ENCODE measurements around the gene NACC2. TPM values are rescaled to one million over a fixed set of nuclear protein-coding genes. Genes with fewer than 3 reads are reported as not detected.

The NACC2 gene
- total RNA-seq, 1 donor from 2014 or later: 34.0 TPM

GRCh38 chr9:136142414-136142796 is 47.3 kb upstream of the NACC2 start:
- H3K27ac Mint-ChIP-seq (ENCODE audit: unreplicated experiment): no peak overlapping the region
- no peaks in the 10 kb centered on the region for H3K36me3 Mint-ChIP-seq (ENCODE audit: low read depth, unreplicated experiment)
- H3K27me3 Mint-ChIP-seq (ENCODE audit: low read depth, unreplicated experiment): peaks cover 28% of the 10 kb centered on the region
- peaks cover 12% of the 10 kb centered on the region for H3K27me3 ChIP-seq (ENCODE audit: insufficient read depth, low read length)
- DNase-seq (ENCODE audit: low read depth) (no peak), FAIRE-seq (no peak)
- no peaks in the 10 kb centered on the region for H3K9me3 Mint-ChIP-seq (ENCODE audit: unreplicated experiment)
- H3K79me2 ChIP-seq (ENCODE audit: insufficient read depth, low read length): no peaks in the 10 kb centered on the region
- H3K4me1 ChIP-seq (ENCODE audit: insufficient read depth, low read length): no peaks in the 10 kb centered on the region
- H3K4me3 Mint-ChIP-seq (ENCODE audit: unreplicated experiment): no peak overlapping the region
- no peaks in the 10 kb centered on the region for H3K9me3 ChIP-seq (ENCODE audit: insufficient read depth, low read depth, low read length)
- no peaks in the 10 kb centered on the region for H4K20me1 ChIP-seq (ENCODE audit: insufficient read depth, low read length)
- no peaks in the 10 kb centered on the region for H3K4me1 Mint-ChIP-seq (ENCODE audit: low read depth, unreplicated experiment)
- no peaks in the 10 kb centered on the region for H3K36me3 ChIP-seq (ENCODE audit: insufficient read depth, low read length)
- no peak overlapping the region for H3K27ac ChIP-seq (ENCODE audit: low read depth, low read length)
- no peak overlapping the region for H3K9ac ChIP-seq (ENCODE audit: low read length)
- no peak overlapping the region for H2AFZ ChIP-seq (ENCODE audit: low read depth, low read length)
- TF ChIP-seq, protein P1, sequence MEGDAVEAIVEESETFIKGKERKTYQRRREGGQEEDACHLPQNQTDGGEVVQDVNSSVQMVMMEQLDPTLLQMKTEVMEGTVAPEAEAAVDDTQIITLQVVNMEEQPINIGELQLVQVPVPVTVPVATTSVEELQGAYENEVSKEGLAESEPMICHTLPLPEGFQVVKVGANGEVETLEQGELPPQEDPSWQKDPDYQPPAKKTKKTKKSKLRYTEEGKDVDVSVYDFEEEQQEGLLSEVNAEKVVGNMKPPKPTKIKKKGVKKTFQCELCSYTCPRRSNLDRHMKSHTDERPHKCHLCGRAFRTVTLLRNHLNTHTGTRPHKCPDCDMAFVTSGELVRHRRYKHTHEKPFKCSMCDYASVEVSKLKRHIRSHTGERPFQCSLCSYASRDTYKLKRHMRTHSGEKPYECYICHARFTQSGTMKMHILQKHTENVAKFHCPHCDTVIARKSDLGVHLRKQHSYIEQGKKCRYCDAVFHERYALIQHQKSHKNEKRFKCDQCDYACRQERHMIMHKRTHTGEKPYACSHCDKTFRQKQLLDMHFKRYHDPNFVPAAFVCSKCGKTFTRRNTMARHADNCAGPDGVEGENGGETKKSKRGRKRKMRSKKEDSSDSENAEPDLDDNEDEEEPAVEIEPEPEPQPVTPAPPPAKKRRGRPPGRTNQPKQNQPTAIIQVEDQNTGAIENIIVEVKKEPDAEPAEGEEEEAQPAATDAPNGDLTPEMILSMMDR (IDR thresholded peaks at IDR 0.05; ENCODE audit: insufficient read depth, low read depth, low read length): no peak
- no peak for TF ChIP-seq EZH2 (IDR thresholded peaks at IDR 0.05; ENCODE audit: insufficient read depth, low read length)
- H3K4me3 ChIP-seq (ENCODE audit: insufficient read depth, low read depth, low read length): no peak overlapping the region
- H3K4me2 ChIP-seq (ENCODE audit: low read length): no peak overlapping the region

GRCh38 chr9:136141682-136142413 is 46.8 kb upstream of the NACC2 start:
- Histone ChIP-seq H3K79me2 (ENCODE audit: insufficient read depth, low read length) (no peaks in the 10 kb centered on the region), H3K4me1 (ENCODE audit: insufficient read depth, low read length) (no peaks in the 10 kb centered on the region), H3K27me3 (ENCODE audit: insufficient read depth, low read length) (peaks cover 12% of the 10 kb centered on the region), H3K27ac (ENCODE audit: low read depth, low read length) (no peak overlapping the region), H3K9ac (ENCODE audit: low read length) (no peak overlapping the region), H3K36me3 (ENCODE audit: insufficient read depth, low read length) (no peaks in the 10 kb centered on the region), H3K9me3 (ENCODE audit: insufficient read depth, low read depth, low read length) (no peaks in the 10 kb centered on the region), H3K4me2 (ENCODE audit: low read length) (no peak overlapping the region), H4K20me1 (ENCODE audit: insufficient read depth, low read length) (no peaks in the 10 kb centered on the region), H3K4me3 (ENCODE audit: insufficient read depth, low read depth, low read length) (no peak overlapping the region), H2AFZ (ENCODE audit: low read depth, low read length) (no peak overlapping the region)
- H3K4me3 Mint-ChIP-seq (ENCODE audit: unreplicated experiment): no peak overlapping the region
- no peak overlapping the region for H3K27ac Mint-ChIP-seq (ENCODE audit: unreplicated experiment)
- DNase-seq (ENCODE audit: low read depth) (no peak), FAIRE-seq (no peak)
- TF ChIP-seq EZH2 (IDR thresholded peaks at IDR 0.05; ENCODE audit: insufficient read depth, low read length): no peak
- TF ChIP-seq, protein P1 (IDR thresholded peaks at IDR 0.05; ENCODE audit: insufficient read depth, low read depth, low read length): no peak
- peaks cover 32% of the 10 kb centered on the region for H3K27me3 Mint-ChIP-seq (ENCODE audit: low read depth, unreplicated experiment)
- no peaks in the 10 kb centered on the region for H3K36me3 Mint-ChIP-seq (ENCODE audit: low read depth, unreplicated experiment)
- no peaks in the 10 kb centered on the region for H3K4me1 Mint-ChIP-seq (ENCODE audit: low read depth, unreplicated experiment)
- no peaks in the 10 kb centered on the region for H3K9me3 Mint-ChIP-seq (ENCODE audit: unreplicated experiment)

- H3K9me3 Mint-ChIP-seq (ENCODE audit: unreplicated experiment): no peaks in the 10 kb centered on the region
- no peaks in the 10 kb centered on the region for H3K4me1 Mint-ChIP-seq (ENCODE audit: low read depth, unreplicated experiment)
- Histone ChIP-seq H3K9me3 (ENCODE audit: insufficient read depth, low read depth, low read length) (no peaks in the 10 kb centered on the region), H3K27ac (ENCODE audit: low read depth, low read length) (no peak overlapping the region), H2AFZ (ENCODE audit: low read depth, low read length) (no peak overlapping the region), H3K36me3 (ENCODE audit: insufficient read depth, low read length) (no peaks in the 10 kb centered on the region), H3K79me2 (ENCODE audit: insufficient read depth, low read length) (no peaks in the 10 kb centered on the region), H3K4me3 (ENCODE audit: insufficient read depth, low read depth, low read length) (no peak overlapping the region), H3K27me3 (ENCODE audit: insufficient read depth, low read length) (peaks cover 10% of the 10 kb centered on the region), H4K20me1 (ENCODE audit: insufficient read depth, low read length) (no peaks in the 10 kb centered on the region), H3K9ac (ENCODE audit: low read length) (no peak overlapping the region), H3K4me1 (ENCODE audit: insufficient read depth, low read length) (no peaks in the 10 kb centered on the region), H3K4me2 (ENCODE audit: low read length) (no peak overlapping the region)
- no peak for DNase-seq (ENCODE audit: low read depth)
- FAIRE-seq: no peak
- H3K4me3 Mint-ChIP-seq (ENCODE audit: unreplicated experiment): no peak overlapping the region
- TF ChIP-seq, protein P1 (IDR thresholded peaks at IDR 0.05; ENCODE audit: insufficient read depth, low read depth, low read length): no peak
- TF ChIP-seq EZH2 (IDR thresholded peaks at IDR 0.05; ENCODE audit: insufficient read depth, low read length): no peak
- no peak overlapping the region for H3K27ac Mint-ChIP-seq (ENCODE audit: unreplicated experiment)
- no peaks in the 10 kb centered on the region for H3K36me3 Mint-ChIP-seq (ENCODE audit: low read depth, unreplicated experiment)
- H3K27me3 Mint-ChIP-seq (ENCODE audit: low read depth, unreplicated experiment): peaks cover 30% of the 10 kb centered on the region
Observed at GRCh38 chr9:136140966-136141365, 45.9 kb upstream of the NACC2 start.

Data from astrocyte (in vitro differentiated cells and primary cell).